DND-41 (cell line): ENCODE data around the gene ENTR1.

ENCODE experiments used
- CTCF ChIP-seq: IDR thresholded peaks from 2 replicates; pipeline ENCODE4 v1.5.1; 2012; ENCODE audit warnings: borderline replicate concordance, low read length, moderate library complexity, mild to moderate bottlenecking; ENCODE audit not compliant: poor library complexity, severe bottlenecking; ENCODE audit errors: extremely low read depth
- EZH2 ChIP-seq: IDR thresholded peaks from 3 replicates; pipeline ENCODE4 v1.6.1; 2012; ENCODE audit warnings: borderline replicate concordance, low read depth, mild to moderate bottlenecking, moderate library complexity, low read length, inconsistent platforms; ENCODE audit not compliant: severe bottlenecking

- TF ChIP-seq CTCF (no peak), EZH2 (no peak)
These were observed 17.6 kb downstream of the ENTR1 start for GRCh38 chr9:136392538-136393449.
